IMR-90 (cell line): ENCODE data around the gene C10orf95. TPM values are rescaled to one million over a fixed set of nuclear protein-coding genes. Genes with fewer than 3 reads are reported as not detected.

Experiments used
- ATAC-seq: fragments of 200-7000 bp; cut with Tn5 transposase; 2 replicates; pipeline ENCODE4 v1.9.1; 2020; ENCODE audit warnings: low read depth, mild to moderate bottlenecking, moderate library complexity
- BruUV-seq: library from RNA; stranded (reverse); fragments of 400-500 nt; replicated peaks from 2 replicates; lab custom pipeline; 2021; lab: Mats Ljungman, UMichigan
- CTCF ChIA-PET: fragments of 300-600 bp; formaldehyde crosslinking; extraction: SDS; loops from one replicate; lab custom pipeline; 2021; ENCODE audit warnings: antibody characterized with exemption; lab: Yijun Ruan, JAX
- POLR2A ChIA-PET: fragments of 300-600 bp; sonication (Branson Sonifier 250); formaldehyde crosslinking; loops from one replicate; lab custom pipeline; 2022; ENCODE audit warnings: antibody characterized with exemption; ENCODE audit not compliant: unreplicated experiment; lab: Charles Lee
- DNase-seq: peaks from one replicate; pipeline ENCODE4 v3.0.0; 2013
- H2AFZ ChIP-seq: replicated peaks from 2 replicates; pipeline ENCODE3; 2013; ENCODE audit warnings: low read length, mild to moderate bottlenecking; ENCODE audit not compliant: poor library complexity
- H2AK5ac ChIP-seq: 2 replicates; pipeline ENCODE4 v1.6.1; 2013; ENCODE audit warnings: low read depth, low read length, inconsistent platforms
- H2AK9ac ChIP-seq: replicated peaks from 2 replicates; pipeline ENCODE3; 2013; ENCODE audit warnings: mild to moderate bottlenecking, low read depth, low read length, moderate library complexity; ENCODE audit not compliant: poor library complexity
- H2BK120ac ChIP-seq: 2 replicates; pipeline ENCODE4 v1.6.1; 2013; ENCODE audit warnings: low read depth, low read length, inconsistent platforms
- H2BK15ac ChIP-seq: 3 replicates; pipeline ENCODE4 v1.6.1; 2013; ENCODE audit warnings: low read depth, low read length, inconsistent platforms
- H2BK20ac ChIP-seq: 2 replicates; pipeline ENCODE4 v1.6.1; 2013; ENCODE audit warnings: low read depth, mild to moderate bottlenecking, inconsistent platforms, low read length, moderate library complexity
- H2BK5ac ChIP-seq: 2 replicates; pipeline ENCODE4 v1.6.1; 2013; ENCODE audit warnings: mild to moderate bottlenecking, low read depth, low read length, inconsistent platforms; ENCODE audit not compliant: poor library complexity, severe bottlenecking
- H3K14ac ChIP-seq: replicated peaks from 2 replicates; pipeline ENCODE4 v1.6.1; 2013; ENCODE audit warnings: low read depth, low read length, inconsistent platforms
- H3K18ac ChIP-seq: 2 replicates; pipeline ENCODE4 v1.6.1; 2013; ENCODE audit warnings: low read depth, low read length, control low read depth
- H3K23ac ChIP-seq: 2 replicates; pipeline ENCODE4 v1.6.1; 2013; ENCODE audit warnings: low read depth, low read length, inconsistent platforms
- H3K27ac ChIP-seq: 2 replicates; pipeline ENCODE4 v1.5.1; 2013; ENCODE audit warnings: mild to moderate bottlenecking, control low read depth, low read length; ENCODE audit not compliant: insufficient read depth
- H3K27me3 ChIP-seq: 2 replicates; pipeline ENCODE4 v1.6.1; 2013; ENCODE audit warnings: low read length; ENCODE audit not compliant: control insufficient read depth, insufficient read depth
- H3K36me3 ChIP-seq: 2 replicates; pipeline ENCODE4 v1.6.1; 2013; ENCODE audit warnings: low read length, mixed read lengths; ENCODE audit not compliant: control insufficient read depth, insufficient read depth
- H3K4ac ChIP-seq: 2 replicates; pipeline ENCODE4 v1.6.1; 2013; ENCODE audit warnings: low read depth, low read length, inconsistent platforms
- H3K4me1 ChIP-seq: 2 replicates; pipeline ENCODE4 v1.6.1; 2013; ENCODE audit warnings: low read length, mixed read lengths; ENCODE audit not compliant: control insufficient read depth, insufficient read depth
- H3K4me2 ChIP-seq: 2 replicates; pipeline ENCODE4 v1.6.1; 2013; ENCODE audit warnings: low read depth, mild to moderate bottlenecking, control low read depth, low read length, moderate library complexity
- H3K4me3 ChIP-seq: 2 replicates; pipeline ENCODE4 v1.5.1; 2013; ENCODE audit warnings: low read depth, mild to moderate bottlenecking, control low read depth, low read length, moderate library complexity; ENCODE audit not compliant: insufficient read depth
- H3K56ac ChIP-seq: 2 replicates; pipeline ENCODE4 v1.6.1; 2013; ENCODE audit warnings: low read length, inconsistent platforms; ENCODE audit not compliant: insufficient read depth; ENCODE audit errors: extremely low read depth
- H3K79me1 ChIP-seq, 2 experiments: 2 replicates each; pipeline ENCODE4 v1.6.1; 2013; ENCODE audit warnings: low read length in 2 of 2, inconsistent platforms in 1 of 2, low read depth in 1 of 2
- H3K9ac ChIP-seq: 2 replicates; pipeline ENCODE4 v1.6.1; 2013; ENCODE audit warnings: low read depth, low read length, control low read depth
- H3K9me1 ChIP-seq: 2 replicates; pipeline ENCODE4 v1.6.1; 2013; ENCODE audit warnings: low read length, inconsistent platforms; ENCODE audit not compliant: insufficient read depth
- H3K9me3 ChIP-seq: 2 replicates; pipeline ENCODE4 v1.6.1; 2013; ENCODE audit warnings: low read length; ENCODE audit not compliant: control insufficient read depth, insufficient read depth
- H4K20me1 ChIP-seq: 2 replicates; pipeline ENCODE4 v1.6.1; 2013; ENCODE audit warnings: low read length, inconsistent platforms; ENCODE audit not compliant: insufficient read depth
- H4K5ac ChIP-seq: 2 replicates; pipeline ENCODE4 v1.6.1; 2013; ENCODE audit warnings: mild to moderate bottlenecking, low read depth, low read length, control low read depth
- H4K8ac ChIP-seq, 2 experiments: 2 replicates each; pipeline ENCODE4 v1.6.1; 2013; ENCODE audit warnings: low read depth in 2 of 2, low read length in 2 of 2, control low read depth in 1 of 2, inconsistent platforms in 1 of 2
- H4K91ac ChIP-seq: 2 replicates; pipeline ENCODE4 v1.6.1; 2013; ENCODE audit warnings: low read depth, low read length, inconsistent platforms; ENCODE audit not compliant: insufficient read depth
- FOS ChIP-seq: fragments of 150-350 bp; IDR thresholded peaks from 2 replicates; pipeline ENCODE4 v1.6.1; 2016; ENCODE audit warnings: low read depth, low read length
- RCOR1 ChIP-seq: IDR thresholded peaks from 2 replicates; pipeline ENCODE4 v1.6.1; 2012; ENCODE audit warnings: mild to moderate bottlenecking, low read length, improper control_type of control experiment; ENCODE audit not compliant: insufficient replicate concordance
- RFX5 ChIP-seq: IDR thresholded peaks from 2 replicates; pipeline ENCODE4 v1.8.0; 2012; ENCODE audit warnings: low read depth, mild to moderate bottlenecking, low read length, moderate library complexity
- WGBS, 2 experiments: methylation state at CpG; one replicate each; pipeline versions ENCODE4 v1.1.5 to v1.1.7; 2013; ENCODE audit warnings: missing lambda C conversion rate in 2 of 2; ENCODE audit not compliant: insufficient read length in 1 of 2; ENCODE audit errors: extremely low coverage in 2 of 2; 5-methylcytosine and 5-hydroxymethylcytosine counted together
- dilution Hi-C: fragments of 300-500 bp; cut with HindIII; formaldehyde crosslinking; loops from one replicate; pipeline ENCODE4 v1.14.3; 2018; ENCODE audit warnings: low sequenced_read_pairs; ENCODE audit not compliant: unreplicated experiment
- in situ Hi-C: fragments of 300-500 bp; cut with MboI; formaldehyde crosslinking; loops from 3 replicates; pipeline ENCODE4 v1.14.3; 2019; ENCODE audit warnings: low sequenced_read_pairs, inconsistent platforms, mixed read lengths
- intact Hi-C: fragments of 100-400 bp; cut with micrococcal nuclease; formaldehyde crosslinking; loops from 2 replicates; pipeline ENCODE4 v1.10.0; 2022
- polyA plus RNA-seq, 3 experiments: library from polyadenylated mRNA; depleted of rRNA; stranded (reverse); fragments of >200 nt; gene quantifications; 2 replicates each; pipeline ENCODE4 v1.2.3, GENCODE V29; 2012; ENCODE audit warnings: low replicate concordance in 1 of 3
- total RNA-seq: library from RNA; depleted of rRNA; stranded (reverse); fragments of >200 nt; gene quantifications from 2 replicates; pipeline ENCODE4 v1.2.3, GENCODE V29; 2012
- TF ChIP-seq, protein P1 (sequence below): fragments of 150-350 bp; IDR thresholded peaks from 2 replicates; pipeline ENCODE4 v1.6.1; 2016; ENCODE audit warnings: low read depth, mild to moderate bottlenecking, low read length, moderate library complexity, borderline replicate concordance

The C10orf95 gene
- total and polyA plus RNA-seq, 2 of the 4 experiments (the other 2 are of a cell fraction), result not detected

DNA sequence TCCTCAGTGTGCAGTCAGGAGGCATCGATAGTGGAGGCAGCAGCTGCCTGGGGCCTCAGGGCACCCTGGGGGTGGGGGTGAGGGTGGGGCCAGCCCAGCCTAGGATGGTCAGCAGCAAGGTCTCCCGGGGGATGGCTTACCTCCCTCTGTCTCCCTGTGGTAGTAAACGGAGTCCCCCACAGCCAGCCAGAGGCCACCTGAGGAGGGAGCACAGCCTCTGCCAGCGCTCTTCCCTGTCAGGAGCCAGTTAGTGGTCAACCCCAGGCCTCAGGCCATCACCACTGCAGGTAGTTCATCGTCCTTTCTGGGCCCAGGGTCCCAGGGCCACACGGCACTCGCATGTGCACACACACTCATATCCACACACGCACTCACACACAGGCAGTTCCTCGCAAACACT is 29.1 kb upstream of the C10orf95 start:
- Histone ChIP-seq H2BK15ac (no peak overlapping the region), H4K20me1 (peaks cover 6% of the 10 kb centered on the region; the same call in 1 of the 2 replicates), H3K4me3 (no peak overlapping the region), H3K4ac (no peak overlapping the region), H2AK9ac (no peak overlapping the region), H3K27ac (no peak overlapping the region), H3K9me3 (no peaks in the 10 kb centered on the region), H4K91ac (no peak overlapping the region), H3K56ac (no peak overlapping the region), H3K4me1 (no peaks in the 10 kb centered on the region), H3K23ac (no peak overlapping the region), H4K5ac (no peak overlapping the region), H3K79me1 (no peaks in the 10 kb centered on the region; a peak in 2 of 4 replicates), H2AFZ (no peak overlapping the region), H2BK5ac (no peak overlapping the region), H3K36me3 (peaks cover 49% of the 10 kb centered on the region), H3K14ac (no peak overlapping the region), H3K18ac (no peak overlapping the region), H2BK120ac (no peak overlapping the region), H2BK20ac (no peak overlapping the region), H3K9ac (no peak overlapping the region), H3K9me1 (no peaks in the 10 kb centered on the region), H3K27me3 (no peaks in the 10 kb centered on the region), H3K4me2 (no peak overlapping the region), H2AK5ac (no peak overlapping the region), H4K8ac (no peak overlapping the region)
- dilution Hi-C loops, result no loop called here
- ATAC-seq (no peak), DNase-seq (no peak)
- no TSS peak for BruUV-seq
- TF ChIP-seq FOS, result no peak
- no peak for TF ChIP-seq RCOR1
- TF ChIP-seq, protein P1, sequence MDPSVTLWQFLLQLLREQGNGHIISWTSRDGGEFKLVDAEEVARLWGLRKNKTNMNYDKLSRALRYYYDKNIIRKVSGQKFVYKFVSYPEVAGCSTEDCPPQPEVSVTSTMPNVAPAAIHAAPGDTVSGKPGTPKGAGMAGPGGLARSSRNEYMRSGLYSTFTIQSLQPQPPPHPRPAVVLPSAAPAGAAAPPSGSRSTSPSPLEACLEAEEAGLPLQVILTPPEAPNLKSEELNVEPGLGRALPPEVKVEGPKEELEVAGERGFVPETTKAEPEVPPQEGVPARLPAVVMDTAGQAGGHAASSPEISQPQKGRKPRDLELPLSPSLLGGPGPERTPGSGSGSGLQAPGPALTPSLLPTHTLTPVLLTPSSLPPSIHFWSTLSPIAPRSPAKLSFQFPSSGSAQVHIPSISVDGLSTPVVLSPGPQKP, result no peak
- no peak for TF ChIP-seq RFX5
- WGBS, 2 experiments, result no CpG with 5 or more reads among the region's 9 CpGs
- intact Hi-C loops, result no loop called here
- CTCF ChIA-PET, result no interaction called here
- in situ Hi-C loops, result loop anchor here (10.0 kb wide), 1 partner anchor 256 kb away; the partner anchor contains the start of gene ELOVL3
- POLR2A ChIA-PET, result no interaction called here
